ENCODE results near the gene TLL1.

The TLL1 gene

GRCh38 chr4:166073783-166074182 lies 200.7 kb downstream of the TLL1 start:
- TF ChIP-seq GATA1 (IDR thresholded peaks at IDR 0.05; ENCODE audit: low read depth, low read length) (no peak), POLR2A (IDR thresholded peaks at IDR 0.05; ENCODE audit: low read length) (no peak)
- DNase-seq: no peak

- DNase-seq: no peak
- TF ChIP-seq GATA1 (IDR thresholded peaks at IDR 0.05; ENCODE audit: low read depth, low read length): no peak
- TF ChIP-seq POLR2A (IDR thresholded peaks at IDR 0.05; ENCODE audit: low read length): no peak
Measured at GRCh38 chr4:166075599-166075998, 202.6 kb downstream of the TLL1 start.

- no peak for DNase-seq
- TF ChIP-seq POLR2A (IDR thresholded peaks at IDR 0.05; ENCODE audit: low read length) (no peak), GATA1 (IDR thresholded peaks at IDR 0.05; ENCODE audit: low read depth, low read length) (no peak)
Measured at GRCh38 chr4:166077782-166078181, 204.7 kb downstream of the TLL1 start.

- DNase-seq: no peak
- TF ChIP-seq POLR2A (IDR thresholded peaks at IDR 0.05; ENCODE audit: low read length) (no peak), GATA1 (IDR thresholded peaks at IDR 0.05; ENCODE audit: low read depth, low read length) (no peak)
Measured at GRCh38 chr4:166078383-166078782, 205.3 kb downstream of the TLL1 start.

- TF ChIP-seq POLR2A (IDR thresholded peaks at IDR 0.05; ENCODE audit: low read length) (no peak), GATA1 (IDR thresholded peaks at IDR 0.05; ENCODE audit: low read depth, low read length) (no peak)
- DNase-seq: no peak
Measured at GRCh38 chr4:166078955-166079354, 205.9 kb downstream of the TLL1 start.

GRCh38 chr4:166087569-166087968 lies 214.5 kb downstream of the TLL1 start:
- no peak for DNase-seq
- no peak for TF ChIP-seq GATA1 (IDR thresholded peaks at IDR 0.05; ENCODE audit: low read depth, low read length)
- TF ChIP-seq POLR2A (IDR thresholded peaks at IDR 0.05; ENCODE audit: low read length): no peak

GRCh38 chr4:166088576-166088975 lies 215.5 kb downstream of the TLL1 start:
- TF ChIP-seq GATA1 (IDR thresholded peaks at IDR 0.05; ENCODE audit: low read depth, low read length) (no peak), POLR2A (IDR thresholded peaks at IDR 0.05; ENCODE audit: low read length) (no peak)
- no peak for DNase-seq

- no peak for DNase-seq
- TF ChIP-seq GATA1 (IDR thresholded peaks at IDR 0.05; ENCODE audit: low read depth, low read length): no peak
- TF ChIP-seq POLR2A (IDR thresholded peaks at IDR 0.05; ENCODE audit: low read length): no peak
Measured at GRCh38 chr4:166091146-166091545, 218.1 kb downstream of the TLL1 start.

GRCh38 chr4:166091912-166092510 lies 219.0 kb downstream of the TLL1 start:
- TF ChIP-seq GATA1 (IDR thresholded peaks at IDR 0.05; ENCODE audit: low read depth, low read length): no peak
- peak; percentile 23 to 56 for DNase-seq

GRCh38 chr4:166092797-166093290 lies 219.8 kb downstream of the TLL1 start:
- no peak for TF ChIP-seq GATA1 (IDR thresholded peaks at IDR 0.05; ENCODE audit: low read depth, low read length)
- TF ChIP-seq POLR2A (IDR thresholded peaks at IDR 0.05; ENCODE audit: low read length): no peak

GRCh38 chr4:166104623-166105022 lies 231.6 kb downstream of the TLL1 start:
- no peak for TF ChIP-seq POLR2A (IDR thresholded peaks at IDR 0.05; ENCODE audit: low read length)
- TF ChIP-seq GATA1 (IDR thresholded peaks at IDR 0.05; ENCODE audit: low read depth, low read length): no peak
- DNase-seq: no peak

More at GRCh38 chr4:166092797-166093290, 219.8 kb downstream of the TLL1 start:
- DNase-seq: no peak

- no peak for DNase-seq
- TF ChIP-seq GATA1 (IDR thresholded peaks at IDR 0.05; ENCODE audit: low read depth, low read length): no peak
- TF ChIP-seq POLR2A (IDR thresholded peaks at IDR 0.05; ENCODE audit: low read length): no peak
Measured at GRCh38 chr4:166121897-166122296, 248.9 kb downstream of the TLL1 start.

- no peak for TF ChIP-seq POLR2A (IDR thresholded peaks at IDR 0.05; ENCODE audit: low read length)
- no peak for TF ChIP-seq GATA1 (IDR thresholded peaks at IDR 0.05; ENCODE audit: low read depth, low read length)
- DNase-seq: no peak
Measured at GRCh38 chr4:166123546-166123945, 250.5 kb downstream of the TLL1 start.

- no peak for TF ChIP-seq GATA1 (IDR thresholded peaks at IDR 0.05; ENCODE audit: low read depth, low read length)
- TF ChIP-seq POLR2A (IDR thresholded peaks at IDR 0.05; ENCODE audit: low read length): no peak
- DNase-seq: no peak
Measured at GRCh38 chr4:166128403-166128802, 255.4 kb downstream of the TLL1 start.

- DNase-seq: no peak
- no peak for TF ChIP-seq POLR2A (IDR thresholded peaks at IDR 0.05; ENCODE audit: low read length)
- TF ChIP-seq GATA1 (IDR thresholded peaks at IDR 0.05; ENCODE audit: low read depth, low read length): no peak
Measured at GRCh38 chr4:166134285-166134684, 261.2 kb downstream of the TLL1 start.

Measured in erythroblast (primary cell).